HL-60 (cell line): ENCODE results near the gene SERP2.

ENCODE experiments used
- POLR2AphosphoS5 ChIP-seq: IDR thresholded peaks from 2 replicates; pipeline ENCODE4 v1.6.1; 2012; ENCODE audit warnings: low read depth
- TF ChIP-seq, protein P1 (sequence below): IDR thresholded peaks from one replicate; pipeline ENCODE4 v1.5.1; 2011; ENCODE audit warnings: low read length, control low read depth, inconsistent platforms; ENCODE audit not compliant: insufficient read depth
- TF ChIP-seq, protein P2 (sequence below): IDR thresholded peaks from 2 replicates; pipeline ENCODE4 v1.6.1; 2012; ENCODE audit warnings: low read depth; ENCODE audit not compliant: insufficient replicate concordance

DNA sequence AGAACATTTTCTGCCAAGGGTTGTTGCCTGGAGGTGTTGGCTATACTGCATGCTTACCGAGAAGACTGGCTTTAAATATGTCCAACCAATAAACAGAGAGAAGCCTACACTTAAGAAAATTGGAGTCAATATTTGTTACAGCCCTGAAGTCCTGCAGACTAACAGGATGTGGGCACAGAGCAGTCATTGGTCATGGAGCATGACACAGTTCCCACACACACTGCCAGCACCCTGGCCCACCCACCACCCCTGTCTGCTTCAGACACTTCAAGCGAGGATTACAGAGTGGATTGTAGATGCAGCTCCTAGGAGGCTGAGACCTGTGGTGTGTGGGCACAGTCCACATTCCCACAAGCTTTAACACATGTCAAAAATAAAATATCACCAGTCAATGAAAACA, 21.0 kb upstream of the SERP2 start:
- TF ChIP-seq, protein P1, sequence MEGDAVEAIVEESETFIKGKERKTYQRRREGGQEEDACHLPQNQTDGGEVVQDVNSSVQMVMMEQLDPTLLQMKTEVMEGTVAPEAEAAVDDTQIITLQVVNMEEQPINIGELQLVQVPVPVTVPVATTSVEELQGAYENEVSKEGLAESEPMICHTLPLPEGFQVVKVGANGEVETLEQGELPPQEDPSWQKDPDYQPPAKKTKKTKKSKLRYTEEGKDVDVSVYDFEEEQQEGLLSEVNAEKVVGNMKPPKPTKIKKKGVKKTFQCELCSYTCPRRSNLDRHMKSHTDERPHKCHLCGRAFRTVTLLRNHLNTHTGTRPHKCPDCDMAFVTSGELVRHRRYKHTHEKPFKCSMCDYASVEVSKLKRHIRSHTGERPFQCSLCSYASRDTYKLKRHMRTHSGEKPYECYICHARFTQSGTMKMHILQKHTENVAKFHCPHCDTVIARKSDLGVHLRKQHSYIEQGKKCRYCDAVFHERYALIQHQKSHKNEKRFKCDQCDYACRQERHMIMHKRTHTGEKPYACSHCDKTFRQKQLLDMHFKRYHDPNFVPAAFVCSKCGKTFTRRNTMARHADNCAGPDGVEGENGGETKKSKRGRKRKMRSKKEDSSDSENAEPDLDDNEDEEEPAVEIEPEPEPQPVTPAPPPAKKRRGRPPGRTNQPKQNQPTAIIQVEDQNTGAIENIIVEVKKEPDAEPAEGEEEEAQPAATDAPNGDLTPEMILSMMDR, result no peak
- TF ChIP-seq POLR2AphosphoS5, result no peak
- TF ChIP-seq, protein P2, sequence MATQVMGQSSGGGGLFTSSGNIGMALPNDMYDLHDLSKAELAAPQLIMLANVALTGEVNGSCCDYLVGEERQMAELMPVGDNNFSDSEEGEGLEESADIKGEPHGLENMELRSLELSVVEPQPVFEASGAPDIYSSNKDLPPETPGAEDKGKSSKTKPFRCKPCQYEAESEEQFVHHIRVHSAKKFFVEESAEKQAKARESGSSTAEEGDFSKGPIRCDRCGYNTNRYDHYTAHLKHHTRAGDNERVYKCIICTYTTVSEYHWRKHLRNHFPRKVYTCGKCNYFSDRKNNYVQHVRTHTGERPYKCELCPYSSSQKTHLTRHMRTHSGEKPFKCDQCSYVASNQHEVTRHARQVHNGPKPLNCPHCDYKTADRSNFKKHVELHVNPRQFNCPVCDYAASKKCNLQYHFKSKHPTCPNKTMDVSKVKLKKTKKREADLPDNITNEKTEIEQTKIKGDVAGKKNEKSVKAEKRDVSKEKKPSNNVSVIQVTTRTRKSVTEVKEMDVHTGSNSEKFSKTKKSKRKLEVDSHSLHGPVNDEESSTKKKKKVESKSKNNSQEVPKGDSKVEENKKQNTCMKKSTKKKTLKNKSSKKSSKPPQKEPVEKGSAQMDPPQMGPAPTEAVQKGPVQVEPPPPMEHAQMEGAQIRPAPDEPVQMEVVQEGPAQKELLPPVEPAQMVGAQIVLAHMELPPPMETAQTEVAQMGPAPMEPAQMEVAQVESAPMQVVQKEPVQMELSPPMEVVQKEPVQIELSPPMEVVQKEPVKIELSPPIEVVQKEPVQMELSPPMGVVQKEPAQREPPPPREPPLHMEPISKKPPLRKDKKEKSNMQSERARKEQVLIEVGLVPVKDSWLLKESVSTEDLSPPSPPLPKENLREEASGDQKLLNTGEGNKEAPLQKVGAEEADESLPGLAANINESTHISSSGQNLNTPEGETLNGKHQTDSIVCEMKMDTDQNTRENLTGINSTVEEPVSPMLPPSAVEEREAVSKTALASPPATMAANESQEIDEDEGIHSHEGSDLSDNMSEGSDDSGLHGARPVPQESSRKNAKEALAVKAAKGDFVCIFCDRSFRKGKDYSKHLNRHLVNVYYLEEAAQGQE, result no peak
